Measurements from ENCODE around the gene SDR39U1.

DNA sequence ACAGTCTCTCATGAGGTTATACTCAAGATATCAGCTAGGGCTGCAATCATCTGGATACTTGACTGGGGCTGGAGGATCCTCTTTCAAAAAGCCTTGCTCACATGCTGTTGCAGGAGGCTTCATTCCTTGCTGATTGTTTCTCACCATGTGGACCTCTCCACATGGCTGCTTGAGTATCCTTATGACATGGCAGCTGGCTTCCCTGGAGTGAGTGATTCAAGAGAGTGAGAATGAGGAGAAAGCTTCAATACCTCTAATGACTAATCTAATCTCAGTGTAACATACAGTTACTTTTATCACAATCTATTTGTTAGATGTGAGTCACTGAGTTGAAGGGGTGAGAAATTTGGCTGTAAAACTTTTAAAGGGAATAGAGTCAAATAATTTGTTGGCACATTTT lies 14.4 kb upstream of the SDR39U1 start:
- TF ChIP-seq CTCF (IDR thresholded peaks at IDR 0.05; ENCODE audit: poor library complexity, severe bottlenecking) (no peak), TAF1 (IDR thresholded peaks at IDR 0.05; ENCODE audit: low read depth) (no peak), RAD21 (conservative IDR thresholded peaks at IDR 0.05) (no peak), EP300 (conservative IDR thresholded peaks at IDR 0.05; ENCODE audit: poor library complexity, severe bottlenecking) (no peak)

Data from neural cell (in vitro differentiated cells).